Central memory CD8-positive, alpha-beta T cell (primary cell): ENCODE measurements around the gene SEMA3E.

Experiments
- ATAC-seq: fragments of 150-1000 bp; cut with Tn5 transposase; replicated peaks from 2 replicates; pipeline ENCODE4 v1.10.0; 2022; ENCODE audit warnings: mild to moderate bottlenecking, moderate FRiP score, moderate number of reproducible peaks; ENCODE audit not compliant: poor library complexity, severe bottlenecking; ENCODE audit errors: extremely low read depth
- DNase-seq, 2 donors: peaks; one replicate each; pipeline ENCODE4 v3.0.0; 2021; ENCODE audit warnings: low spot score in 2 of 2
- H3K27ac Mint-ChIP-seq: one replicate; pipeline ENCODE4 v1.8.0; 2022; ENCODE audit warnings: low read depth, mild to moderate bottlenecking, moderate library complexity, mixed read lengths
- H3K27me3 Mint-ChIP-seq: one replicate; pipeline ENCODE4 v1.8.0; 2022; ENCODE audit warnings: mixed read lengths
- H3K36me3 Mint-ChIP-seq: one replicate; pipeline ENCODE4 v1.8.0; 2022; ENCODE audit warnings: mild to moderate bottlenecking, moderate library complexity, mixed read lengths; ENCODE audit not compliant: insufficient read depth
- H3K4me1 Mint-ChIP-seq: one replicate; pipeline ENCODE4 v1.8.0; 2022; ENCODE audit warnings: mixed read lengths
- H3K4me3 Mint-ChIP-seq: one replicate; pipeline ENCODE4 v1.8.0; 2022; ENCODE audit warnings: mild to moderate bottlenecking, moderate library complexity, mixed read lengths
- H3K9me3 Mint-ChIP-seq: one replicate; pipeline ENCODE4 v1.8.0; 2022; ENCODE audit warnings: mixed read lengths

The SEMA3E gene

DNA sequence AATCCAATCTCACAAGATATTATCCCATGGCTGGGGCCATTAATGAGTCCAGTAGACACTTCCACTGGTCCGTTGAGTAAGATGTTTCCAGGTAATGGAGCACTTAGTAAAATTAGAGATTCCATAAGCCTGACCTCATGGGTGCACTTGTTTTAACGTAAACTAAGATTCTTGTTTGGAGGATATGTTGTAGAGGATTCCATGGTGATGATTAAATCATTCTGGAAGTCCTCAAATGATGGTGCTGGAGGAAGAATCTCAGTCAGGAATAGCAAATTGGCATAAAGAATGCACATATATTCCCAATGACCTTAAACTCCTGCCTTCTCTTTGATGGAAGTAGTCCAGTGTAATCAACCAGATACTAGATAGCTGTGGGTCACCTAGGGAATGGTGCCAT, 324.3 kb downstream of the SEMA3E start:
- no peaks in the 10 kb centered on the region for H3K36me3 Mint-ChIP-seq
- DNase-seq = no peak

DNA sequence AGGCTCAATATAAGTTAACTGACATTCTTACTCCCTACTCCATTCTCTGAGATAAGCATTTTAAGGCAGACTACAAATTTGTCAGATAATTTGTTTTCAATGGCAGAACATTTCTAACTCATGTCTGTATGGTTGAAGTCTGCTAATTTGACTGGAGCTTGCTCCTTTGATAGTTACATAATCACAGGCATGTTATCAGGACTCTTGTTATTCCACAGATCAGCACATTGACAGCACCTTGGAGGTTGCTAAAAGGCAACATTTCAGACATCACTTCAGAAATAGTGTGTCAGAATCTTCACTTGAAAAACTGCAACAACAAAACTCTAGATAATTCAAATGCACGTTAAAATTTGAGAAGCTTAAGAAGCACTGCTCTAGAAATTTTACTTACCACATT, 327.9 kb downstream of the SEMA3E start:
- H3K27me3 Mint-ChIP-seq = no peaks in the 10 kb centered on the region
- H3K4me1 Mint-ChIP-seq = no peaks in the 10 kb centered on the region
- no peak overlapping the region for H3K4me3 Mint-ChIP-seq
- H3K9me3 Mint-ChIP-seq = peaks cover 14% of the 10 kb centered on the region
- no peaks in the 10 kb centered on the region for H3K36me3 Mint-ChIP-seq
- no peak overlapping the region for H3K27ac Mint-ChIP-seq
- DNase-seq (no peak), ATAC-seq (no peak)

More for the DNA sequence above, 324.3 kb downstream of the SEMA3E start:
- Mint-ChIP-seq H3K9me3 (peaks cover 18% of the 10 kb centered on the region), H3K27me3 (no peaks in the 10 kb centered on the region), H3K27ac (no peak overlapping the region), H3K4me1 (no peaks in the 10 kb centered on the region), H3K4me3 (no peak overlapping the region)
- ATAC-seq = no peak

DNA sequence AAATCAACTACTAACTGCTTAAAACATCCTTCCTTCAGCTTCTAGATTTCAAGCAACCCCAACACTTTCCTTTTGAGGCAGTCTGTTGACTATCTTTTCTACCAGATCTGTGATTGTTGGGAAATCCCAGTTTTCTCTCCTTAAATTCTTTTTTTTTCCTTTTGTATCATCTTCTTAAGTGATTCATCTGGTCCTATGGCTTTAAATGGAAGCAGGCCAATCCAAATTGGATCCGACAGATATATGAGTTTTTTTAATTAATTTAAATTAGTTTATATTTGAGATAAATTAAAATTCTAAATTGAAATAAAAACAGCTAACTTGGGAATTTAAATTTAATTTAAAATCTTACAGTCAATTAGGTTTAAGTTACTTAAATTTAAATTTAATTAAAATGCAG, 335.0 kb downstream of the SEMA3E start:
- peaks cover 15% of the 10 kb centered on the region for H3K9me3 Mint-ChIP-seq
- no peak overlapping the region for H3K4me3 Mint-ChIP-seq
- no peaks in the 10 kb centered on the region for H3K4me1 Mint-ChIP-seq
- no peaks in the 10 kb centered on the region for H3K27me3 Mint-ChIP-seq
- DNase-seq (no peak), ATAC-seq (no peak)
- no peaks in the 10 kb centered on the region for H3K36me3 Mint-ChIP-seq
- H3K27ac Mint-ChIP-seq = no peak overlapping the region
